HG02798 (cell line): Measurements from ENCODE around the gene ESYT2.

ENCODE experiments used
- ATAC-seq: cut with Tn5 transposase; IDR thresholded peaks from one replicate; pipeline ENCODE4 v1.9.1; 2021; ENCODE audit warnings: mild to moderate bottlenecking; ENCODE audit not compliant: unreplicated experiment, poor library complexity

ESYT2 gene

DNA sequence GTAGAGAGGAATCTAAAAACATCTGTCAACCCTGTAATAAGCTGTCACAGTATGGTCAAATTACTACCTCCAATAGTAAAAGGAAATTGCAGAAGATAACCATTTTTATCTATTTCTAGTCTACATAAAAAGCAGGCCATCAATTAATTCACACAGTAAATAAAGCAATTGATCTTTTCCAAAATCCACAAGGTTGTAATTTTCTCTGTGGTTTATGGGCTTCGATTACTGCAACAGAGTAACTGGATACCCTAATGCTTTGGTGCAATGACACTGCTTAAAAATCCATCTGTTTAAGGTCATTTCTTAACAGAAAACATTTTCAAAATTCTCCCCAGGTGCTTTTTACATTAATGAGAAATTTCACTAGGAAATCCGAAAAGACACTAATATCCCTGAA lies 23.9 kb downstream of the ESYT2 start:
- no peak for ATAC-seq

DNA sequence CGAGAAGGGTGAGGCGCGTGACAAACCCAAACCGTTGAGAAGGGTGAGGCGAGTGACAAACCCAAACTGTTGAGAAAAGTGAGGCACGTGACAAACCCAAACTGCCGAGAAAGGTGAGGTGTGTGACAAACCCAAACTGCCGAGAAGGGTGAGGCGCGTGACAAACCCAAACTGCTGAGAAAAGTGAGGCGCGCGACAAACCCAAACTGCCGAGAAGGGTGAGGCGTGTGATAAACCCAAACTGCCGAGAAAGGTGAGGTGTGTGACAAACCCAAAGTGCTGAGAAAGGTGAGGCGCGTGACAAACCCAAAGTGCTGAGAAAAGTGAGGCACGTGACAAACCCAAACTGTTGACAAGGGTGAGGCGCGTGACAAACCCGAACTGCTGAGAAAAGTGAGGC lies 25.0 kb downstream of the ESYT2 start:
- no peak for ATAC-seq

DNA sequence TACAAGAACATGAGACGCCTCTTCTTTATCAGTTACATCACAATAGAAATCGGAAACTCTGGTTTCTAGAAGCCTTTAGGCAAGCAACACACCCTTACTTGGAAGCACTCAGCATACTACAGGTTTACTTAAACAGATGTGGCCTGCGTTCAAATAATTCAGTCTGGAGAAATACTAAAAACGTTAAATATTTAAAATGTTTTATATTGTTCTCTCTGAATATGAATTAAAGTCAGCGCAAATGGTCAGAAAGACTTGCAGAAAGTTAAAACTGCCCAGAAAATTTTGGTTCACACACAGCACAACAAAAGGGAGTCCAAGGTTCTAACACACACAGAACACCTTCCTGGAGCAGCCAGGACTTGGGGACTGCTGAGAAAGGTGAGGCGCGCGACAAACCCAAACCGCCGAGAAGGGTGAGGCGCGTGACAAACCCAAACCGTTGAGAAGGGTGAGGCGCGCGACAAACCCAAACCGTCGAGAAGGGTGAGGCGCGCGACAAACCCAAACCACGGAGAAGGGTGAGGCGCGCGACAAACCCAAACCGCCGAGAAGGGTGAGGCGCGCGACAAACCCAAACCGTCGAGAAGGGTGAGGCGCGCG lies 25.8 kb downstream of the ESYT2 start:
- ATAC-seq = no peak

DNA sequence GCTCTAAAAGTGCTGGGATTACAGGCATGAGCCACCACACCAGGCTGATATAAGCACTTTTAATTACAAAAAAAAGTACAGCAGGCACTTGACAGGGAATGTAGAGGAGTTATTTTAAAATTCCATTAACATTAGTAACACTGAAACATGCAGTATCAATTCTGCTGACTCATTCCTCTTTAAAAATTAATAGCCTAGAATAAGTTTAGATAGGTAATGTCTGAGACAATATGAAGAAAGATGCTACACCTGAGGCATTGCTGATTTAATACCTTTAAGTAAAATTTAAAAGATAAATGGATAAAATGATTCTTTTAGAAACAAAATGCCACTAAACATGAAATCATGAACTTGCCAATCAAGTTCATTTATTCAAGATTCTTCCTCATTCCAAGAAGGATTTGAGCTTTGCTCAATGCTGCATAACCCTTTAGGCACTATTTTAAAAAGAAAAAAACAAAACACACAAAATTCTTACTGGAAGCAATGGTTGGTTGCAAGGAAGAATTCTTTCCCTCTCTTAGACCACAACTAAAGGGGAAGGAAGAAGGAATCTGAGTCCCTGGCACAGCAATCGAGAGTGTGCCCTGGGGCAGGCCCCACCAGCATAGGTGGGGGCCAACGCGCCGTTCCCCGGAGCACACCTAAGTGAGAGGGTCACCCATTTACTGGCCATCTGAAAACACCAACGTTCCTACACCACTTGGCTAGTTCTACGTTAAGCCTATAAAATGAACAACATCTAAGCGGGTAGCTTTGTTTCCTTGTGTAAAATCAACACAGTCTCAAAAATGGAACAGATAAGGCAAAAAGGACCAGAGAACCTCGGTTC lies 26.6 kb downstream of the ESYT2 start:
- no peak for ATAC-seq

DNA sequence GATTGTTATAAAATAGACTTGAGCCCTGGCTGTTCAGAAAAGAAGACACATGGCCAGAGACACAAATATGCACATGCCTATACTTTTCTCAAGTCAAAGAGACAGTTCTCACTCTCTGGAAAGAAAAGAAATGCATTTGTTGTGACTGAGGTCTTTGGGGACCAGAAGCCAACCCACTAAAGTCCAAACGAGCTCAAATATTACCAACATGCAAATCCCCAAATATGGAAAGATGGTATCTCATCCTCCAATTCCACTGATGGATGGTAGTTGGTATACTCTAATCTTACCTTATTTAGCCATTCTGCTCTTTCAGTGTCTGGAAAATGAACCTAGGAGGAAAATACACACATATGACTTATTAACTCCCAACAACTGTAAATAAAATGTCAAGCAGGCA lies 30.6 kb downstream of the ESYT2 start:
- ATAC-seq = no peak

DNA sequence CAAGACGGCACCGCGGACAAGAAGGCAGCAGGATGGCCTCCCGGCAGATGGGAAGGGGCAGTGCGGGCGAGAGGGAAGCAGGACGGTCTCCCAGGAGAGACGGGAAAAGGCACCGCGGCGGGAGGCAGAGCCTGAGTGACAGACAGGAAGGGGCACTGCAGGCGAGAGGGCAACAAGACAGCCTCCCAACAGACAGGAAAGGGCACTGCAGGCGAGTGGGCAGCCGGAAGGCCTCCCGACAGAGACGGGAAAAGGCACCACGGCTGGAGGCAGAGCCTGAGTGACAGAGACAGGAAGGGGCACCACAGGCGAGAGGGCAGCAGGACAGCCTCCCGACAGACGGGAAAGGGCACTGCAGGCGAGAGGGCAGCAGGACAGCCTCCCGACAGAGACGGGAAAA lies 32.6 kb downstream of the ESYT2 start:
- no peak for ATAC-seq

DNA sequence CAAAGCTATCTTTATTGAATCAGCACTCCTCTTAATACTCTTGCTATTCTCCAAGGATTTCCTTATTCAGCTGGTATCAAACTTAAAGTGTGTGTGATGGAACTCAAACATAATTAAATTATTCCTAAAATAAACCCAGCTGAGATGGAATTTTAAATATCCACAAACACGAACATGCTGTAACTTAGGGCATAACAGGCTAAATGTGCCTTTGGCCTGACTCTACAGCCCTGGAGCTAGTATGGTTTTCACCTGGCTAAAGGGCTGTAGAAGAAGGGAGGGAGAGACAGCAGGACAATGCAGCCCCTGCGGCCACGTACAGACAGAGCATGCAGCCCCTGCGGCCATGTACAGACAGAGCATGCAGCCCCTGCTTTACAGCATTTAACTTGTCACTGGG lies 34.0 kb downstream of the ESYT2 start:
- no peak for ATAC-seq

DNA sequence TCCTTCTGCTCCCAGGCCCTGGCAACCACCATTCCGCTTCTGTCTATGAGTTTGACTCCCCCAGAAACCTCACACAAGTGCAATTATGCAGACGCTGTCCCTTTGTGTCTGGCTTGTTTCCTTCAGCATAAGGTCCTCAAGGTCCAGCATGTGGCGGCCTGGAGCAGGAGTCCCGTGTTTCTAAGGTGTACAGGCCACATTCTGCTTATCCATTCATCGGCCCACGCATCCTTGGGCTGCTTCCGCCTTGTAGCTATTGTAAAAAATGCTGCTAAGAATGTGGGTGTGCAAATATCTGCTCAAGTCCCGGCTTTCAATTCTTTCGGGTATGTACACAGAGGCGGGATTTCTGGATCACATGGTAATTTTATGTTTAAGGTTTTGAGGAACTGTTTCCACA lies 38.2 kb downstream of the ESYT2 start:
- no peak for ATAC-seq

DNA sequence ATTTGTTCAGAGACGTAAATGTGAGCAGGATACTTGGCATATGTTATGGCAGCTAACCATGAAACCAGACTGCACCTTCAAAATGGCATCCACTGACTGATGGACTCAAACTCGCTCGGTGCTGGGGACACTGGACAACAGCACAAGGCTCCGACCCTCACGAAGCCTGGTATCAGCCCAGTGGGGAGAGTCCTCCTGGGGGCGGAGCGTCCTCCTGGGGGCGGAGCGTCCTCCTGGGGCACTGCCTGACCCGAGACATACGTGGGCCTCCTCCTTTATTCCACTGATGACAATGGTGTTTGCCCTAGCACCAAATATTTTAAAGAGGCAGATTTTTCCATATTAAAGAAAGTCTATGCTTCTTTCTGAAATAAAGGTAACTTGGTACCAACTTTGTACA lies 39.5 kb downstream of the ESYT2 start:
- ATAC-seq = no peak

DNA sequence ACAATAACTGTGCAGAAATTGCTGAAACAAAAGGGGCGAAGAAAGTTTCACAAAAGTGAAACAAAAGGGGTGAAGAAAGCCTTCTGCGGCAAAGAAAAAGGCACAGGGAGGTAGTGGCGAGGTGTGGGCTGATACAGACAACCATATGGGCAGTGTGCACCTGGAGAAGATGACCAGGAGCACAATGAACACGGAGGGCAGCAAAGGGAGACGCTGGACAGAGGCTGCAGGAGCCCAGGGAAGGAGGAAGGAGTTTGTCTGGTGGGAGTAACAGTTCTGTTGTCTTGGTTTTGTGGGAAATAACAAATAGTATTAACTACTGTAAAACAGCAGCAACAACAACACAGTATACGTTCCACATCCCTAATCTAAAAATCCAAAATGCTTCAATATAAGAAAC lies 42.4 kb downstream of the ESYT2 start:
- no peak for ATAC-seq

DNA sequence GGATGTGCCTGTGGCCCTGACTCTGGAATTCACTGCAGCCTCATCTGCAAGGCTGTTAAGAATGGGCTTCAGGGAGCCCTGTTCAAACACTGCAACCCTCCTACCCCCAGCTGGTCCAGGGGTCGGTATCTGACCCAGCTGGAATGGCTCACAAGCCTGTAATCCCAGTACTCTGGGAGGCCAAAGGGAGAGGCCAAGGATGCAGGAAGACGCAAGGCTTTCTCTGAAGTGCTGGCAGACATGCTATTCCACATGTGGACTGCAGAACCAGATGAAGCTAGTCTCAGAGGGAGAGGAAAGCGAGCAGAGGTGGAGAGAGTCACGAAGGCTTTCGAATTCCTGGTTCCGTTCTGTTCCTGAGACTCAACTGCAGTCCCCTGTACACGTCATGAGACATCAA lies 45.0 kb downstream of the ESYT2 start:
- no peak for ATAC-seq

DNA sequence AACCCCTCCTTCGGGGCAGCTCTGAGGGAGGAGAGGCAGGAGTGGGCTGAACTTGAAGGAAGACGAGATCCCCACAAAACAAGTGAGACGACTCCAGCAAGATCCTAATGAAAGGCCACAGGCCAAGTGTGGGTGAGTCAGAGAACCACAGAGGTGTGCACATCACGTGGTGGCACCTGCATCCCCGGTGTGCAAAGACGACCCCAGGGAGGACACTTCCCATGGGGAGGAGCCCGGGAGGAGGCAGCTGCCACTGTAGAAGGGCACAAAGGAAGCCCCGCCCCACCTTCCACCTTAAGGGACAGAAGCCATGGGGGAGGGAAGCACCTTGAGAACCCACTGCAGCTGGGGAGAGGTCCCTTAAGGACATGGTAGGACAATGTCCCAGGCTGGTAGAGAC lies 45.7 kb downstream of the ESYT2 start:
- ATAC-seq = no peak

DNA sequence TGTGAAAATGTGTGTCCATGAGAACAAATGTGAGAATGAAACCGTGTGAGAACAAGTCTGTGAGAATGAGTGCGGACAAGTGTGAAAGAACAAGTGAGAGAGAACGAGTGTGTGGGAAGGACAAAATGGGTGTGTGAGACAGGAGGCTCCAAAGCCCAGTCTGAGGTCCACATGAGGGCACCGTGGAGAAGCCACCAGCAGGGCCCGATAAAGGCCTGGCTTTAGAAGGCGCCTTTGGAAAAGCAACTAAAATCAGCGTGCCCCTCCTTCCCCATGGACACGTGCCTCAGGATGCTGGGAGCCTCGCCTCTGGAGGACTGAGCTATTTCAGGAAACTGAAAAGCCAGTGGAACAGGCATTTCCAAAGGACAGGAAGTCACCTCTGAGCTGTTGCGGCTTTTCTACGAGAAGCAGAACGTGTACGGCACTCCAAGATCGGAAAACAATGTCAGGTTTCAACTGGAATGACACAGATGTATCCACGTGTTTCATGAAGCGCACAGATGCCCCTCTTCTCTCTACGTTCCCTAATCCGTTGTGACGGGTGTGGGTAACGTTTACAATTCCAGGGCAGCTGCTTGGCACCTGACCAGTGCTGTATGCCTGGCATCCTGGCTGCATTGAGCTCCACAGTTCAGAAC lies 46.4 kb downstream of the ESYT2 start:
- ATAC-seq = no peak

DNA sequence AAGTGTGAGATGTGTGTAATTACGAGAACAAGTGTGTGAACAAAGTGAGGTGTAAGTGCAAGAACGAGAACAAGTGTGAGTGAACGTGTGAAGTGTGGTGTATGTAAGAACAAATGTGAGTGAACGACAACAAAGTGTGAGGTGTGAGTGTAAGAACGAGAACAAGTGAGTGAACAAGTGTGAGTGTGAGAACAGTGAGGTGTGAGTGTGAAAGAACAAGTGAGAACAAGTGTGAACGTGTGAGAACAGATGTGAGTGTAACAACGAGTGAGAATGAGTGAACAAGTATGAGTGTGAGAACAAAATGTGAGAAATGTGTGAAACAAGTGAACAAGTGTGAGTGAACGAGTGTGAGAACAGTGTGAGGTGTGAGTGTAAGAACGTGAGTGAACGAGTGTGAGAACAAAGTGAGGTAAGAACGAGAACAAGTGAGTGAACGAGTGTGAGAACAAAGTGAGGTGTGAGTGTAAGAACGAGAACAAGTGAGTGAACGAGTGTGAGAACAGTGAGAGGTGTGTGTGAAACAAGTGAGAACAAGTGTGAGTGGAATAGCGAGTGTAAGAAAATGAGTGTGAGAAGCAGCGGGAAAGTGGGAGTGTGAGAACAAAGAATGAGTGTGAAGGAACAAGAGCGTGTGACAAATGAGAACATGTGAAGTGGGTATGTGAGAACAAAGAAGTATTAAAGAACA lies 47.2 kb downstream of the ESYT2 start:
- no peak for ATAC-seq

DNA sequence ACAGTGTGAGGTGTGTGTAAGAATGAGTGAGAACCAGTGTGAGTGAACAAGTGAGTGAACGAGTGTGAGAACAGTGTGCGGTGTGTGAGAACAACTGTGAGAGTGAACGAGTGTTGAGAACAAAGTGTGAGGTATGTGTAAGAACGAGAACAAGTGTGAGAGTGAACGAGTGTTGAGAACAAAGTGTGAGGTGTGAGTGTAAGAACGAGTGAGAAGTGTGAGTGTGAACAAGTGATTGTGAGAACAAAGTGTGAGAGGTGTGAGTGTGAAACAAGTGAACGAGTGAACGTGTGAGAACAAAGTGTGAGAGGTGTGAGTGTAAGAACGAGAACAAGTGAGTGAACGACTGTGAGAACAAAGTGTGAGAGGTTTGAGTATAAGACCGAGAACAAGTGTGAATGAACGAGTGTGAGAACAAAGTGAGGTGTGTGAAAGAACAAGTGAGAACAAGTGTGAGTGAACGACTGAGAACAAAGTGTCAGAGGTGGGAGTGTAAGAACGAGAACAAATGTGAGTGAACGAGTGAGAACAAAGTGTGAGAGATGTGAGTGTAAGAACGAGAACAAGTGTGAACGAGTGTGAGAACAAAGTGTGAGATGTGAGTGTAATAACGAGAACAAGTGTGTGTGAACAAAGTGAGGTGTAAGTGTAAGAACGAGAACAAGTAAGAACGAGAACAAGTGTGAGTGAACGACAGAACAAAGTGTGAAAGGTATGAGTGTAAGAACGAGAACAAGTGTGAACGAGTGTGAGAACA lies 47.9 kb downstream of the ESYT2 start:
- no peak for ATAC-seq

DNA sequence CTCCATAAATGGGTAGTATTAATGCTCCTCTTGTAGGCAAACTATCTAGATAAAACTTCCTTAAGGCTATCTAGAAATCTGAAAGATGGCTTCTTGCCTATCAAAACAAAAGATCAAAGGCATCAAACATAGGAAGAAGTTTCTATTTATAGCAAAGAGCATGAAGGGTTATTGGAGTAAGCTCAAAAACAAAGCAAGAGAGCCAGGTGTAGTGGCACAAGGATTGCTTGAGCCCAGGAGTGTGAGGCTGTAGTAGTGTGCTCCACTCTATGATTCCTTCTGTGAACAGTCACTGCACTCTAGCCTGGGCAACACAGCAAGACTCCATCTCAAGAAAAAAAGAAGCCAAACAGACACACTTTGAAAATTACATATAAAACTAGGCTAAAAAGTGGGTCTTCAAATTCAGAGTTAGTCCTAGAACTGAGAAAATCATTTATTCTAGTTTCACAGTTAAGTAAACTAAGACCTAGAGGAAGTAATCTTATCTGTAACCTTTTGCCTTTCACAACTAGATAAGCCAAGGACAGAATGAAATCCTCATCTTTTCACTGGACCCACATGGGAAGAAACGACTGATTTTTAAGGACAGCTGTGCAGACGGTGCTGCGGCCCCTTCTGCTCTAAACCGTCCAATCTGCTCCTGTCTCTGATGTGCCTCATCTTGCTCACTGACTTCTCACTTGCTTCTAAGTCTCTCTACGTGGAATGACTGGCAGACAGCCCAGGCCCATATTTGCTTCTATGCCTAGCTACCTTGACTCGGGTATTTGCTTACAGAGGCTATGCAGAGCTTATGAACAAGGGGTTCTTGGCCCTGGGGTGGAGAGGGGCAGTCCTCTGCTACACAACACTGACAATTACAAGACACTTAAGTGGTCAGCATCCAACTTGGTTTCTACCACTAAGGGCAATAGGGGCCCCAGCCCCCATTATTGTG lies 50.0 kb downstream of the ESYT2 start:
- no peak for ATAC-seq

DNA sequence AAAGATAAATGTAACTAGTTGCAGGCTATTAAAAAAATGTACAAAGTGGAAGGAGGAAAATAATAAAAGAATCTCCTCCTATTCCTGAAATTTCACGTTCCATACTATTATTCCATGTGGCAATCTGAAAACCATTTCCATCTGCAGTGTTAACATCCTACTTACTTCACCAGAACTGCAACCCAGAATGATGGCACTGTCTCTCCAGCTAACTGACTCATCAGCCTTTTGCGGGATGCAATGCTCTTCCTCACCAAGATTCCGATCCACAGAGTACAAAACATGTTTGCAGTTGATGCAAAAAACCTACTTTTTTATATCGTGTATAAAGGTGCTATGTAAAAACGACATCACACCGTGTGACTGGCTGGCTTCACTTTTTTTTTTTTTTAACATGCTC lies 50.8 kb downstream of the ESYT2 start:
- ATAC-seq = no peak

DNA sequence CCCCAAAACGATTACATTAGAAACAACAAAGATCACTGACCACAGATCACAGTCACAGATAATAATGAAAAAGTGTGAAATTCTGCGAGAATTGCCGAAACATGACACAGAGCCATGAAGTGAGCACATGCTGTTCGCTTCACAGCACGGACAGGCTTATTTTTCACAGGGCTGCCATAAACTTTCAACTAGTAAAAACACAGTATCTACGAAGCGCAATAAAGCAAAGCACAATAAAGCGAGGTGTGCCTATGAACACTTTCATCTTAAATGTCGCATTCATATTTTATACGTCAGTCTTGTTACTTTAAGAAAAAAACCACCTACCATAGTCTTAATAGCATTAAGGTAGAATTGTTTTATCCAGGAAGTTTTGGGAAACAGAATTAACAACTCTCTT lies 51.5 kb downstream of the ESYT2 start:
- no peak for ATAC-seq

DNA sequence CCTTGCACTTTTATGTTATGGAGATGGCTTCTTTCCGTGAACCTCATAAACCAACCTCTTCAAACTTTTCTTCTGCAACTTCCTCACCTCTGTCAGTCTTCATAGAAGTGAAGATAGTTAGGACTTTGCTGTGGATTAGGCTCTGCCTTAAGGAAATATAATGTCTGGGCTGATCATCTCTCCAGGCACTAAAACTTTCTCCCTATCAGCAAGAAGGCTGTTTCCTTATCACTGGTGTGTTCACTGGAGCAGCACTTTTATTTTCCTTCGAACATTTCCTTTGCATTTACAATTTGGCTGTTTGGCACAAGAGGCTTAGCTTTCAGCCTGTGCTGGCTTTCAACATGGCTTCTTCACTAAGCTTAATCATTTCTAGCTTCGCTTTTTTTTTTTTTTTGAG lies 52.8 kb downstream of the ESYT2 start:
- no peak for ATAC-seq
